Spleen (tissue), 11 donors: Measurements from ENCODE around the gene ALCAM. TPM values are rescaled to one million over a fixed set of nuclear protein-coding genes. Genes with fewer than 3 reads are reported as not detected.

ENCODE experiments used
- DNase-seq: peaks from one replicate; pipeline ENCODE4 v3.0.0-alpha.2; 2020
- H3K27ac ChIP-seq, 8 donors: fragments of 200-600 bp; sonication (generic) in 7 of 8; 1 replicate in 4 of 8; 2 replicates in 4 of 8; pipeline versions ENCODE4 v1.5.0 to v1.8.0; 2016 to 2021; ENCODE audit warnings: inconsistent platforms in 4 of 8, mild to moderate bottlenecking in 4 of 8, moderate library complexity in 1 of 8
- H3K27me3 ChIP-seq, 7 donors: fragments of 200-600 bp; sonication (generic) in 6 of 7; replicated peaks in 1 of 7; 1 replicate in 4 of 7; 2 replicates in 3 of 7; pipeline versions ENCODE4 v1.5.0 to v1.8.0; 2016 to 2021; ENCODE audit warnings: inconsistent platforms in 3 of 7, mild to moderate bottlenecking in 1 of 7
- H3K36me3 ChIP-seq, 6 donors: fragments of 200-600 bp; sonication (generic) in 5 of 6; 1 replicate in 4 of 6; 2 replicates in 2 of 6; pipeline versions ENCODE4 v1.5.0 to v1.8.0; 2016 to 2021; ENCODE audit warnings: inconsistent platforms in 2 of 6
- H3K4me1 ChIP-seq, 6 donors: fragments of 200-600 bp; sonication (generic) in 5 of 6; 1 replicate in 3 of 6; 2 replicates in 3 of 6; pipeline versions ENCODE4 v1.5.0 to v1.8.0; 2016 to 2021; ENCODE audit warnings: inconsistent platforms in 3 of 6
- H3K4me3 ChIP-seq, 8 donors: fragments of 200-600 bp; sonication (generic) in 7 of 8; 1 replicate in 4 of 8; 2 replicates in 4 of 8; pipeline versions ENCODE4 v1.5.0 to v1.8.0; 2016 to 2021; ENCODE audit warnings: inconsistent platforms in 4 of 8, mild to moderate bottlenecking in 4 of 8, moderate library complexity in 2 of 8
- H3K9me3 ChIP-seq, 8 donors: fragments of 200-600 bp; sonication (generic) in 7 of 8; 1 replicate in 4 of 8; 2 replicates in 4 of 8; pipeline versions ENCODE4 v1.5.0 to v1.8.0; 2016 to 2021; ENCODE audit warnings: inconsistent platforms in 4 of 8
- CTCF ChIP-seq, 11 experiments: fragments of 200-600 bp in 7 of 11; fragments of 450-650 bp in 4 of 11; sonication (generic) in 4 of 11; IDR thresholded peaks in 8 of 11; conservative IDR thresholded peaks in 3 of 11; 1 replicate in 7 of 11; 2 replicates in 4 of 11; pipeline versions ENCODE4 v1.4.0 to v1.8.0; 2016 to 2021; ENCODE audit warnings: antibody characterized with exemption in 11 of 11, inconsistent platforms in 4 of 11, mild to moderate bottlenecking in 1 of 11
- POLR2A ChIP-seq, 3 donors: fragments of 450-650 bp; IDR thresholded peaks; one replicate each; pipeline ENCODE4 v1.5.1; 2017; ENCODE audit warnings: antibody characterized with exemption in 3 of 3, mild to moderate bottlenecking in 1 of 3
- POLR2AphosphoS5 ChIP-seq, 3 donors: sonication (generic); formaldehyde crosslinking; IDR thresholded peaks; one replicate each; pipeline ENCODE4 v1.5.1; 2017; ENCODE audit warnings: antibody characterized with exemption in 3 of 3
- WGBS, 5 donors: extraction: QIAGEN DNeasy Blood & Tissue Kit in 3 of 5; methylation state at CpG; one replicate each; pipeline versions ENCODE4 v1.1.5 to v1.1.7; 2013 to 2018; 5-methylcytosine and 5-hydroxymethylcytosine counted together
- intact Hi-C: fragments of 100-400 bp; cut with DNase I; formaldehyde crosslinking; loops from one replicate; pipeline ENCODE4 v1.15.0; 2023; ENCODE audit warnings: low total_unique reads
- polyA plus RNA-seq, 3 donors: library from polyadenylated mRNA; stranded (reverse); fragments of 200-250 nt; gene quantifications; one replicate each; pipeline ENCODE4 v1.2.1, GENCODE V29; 2013
- total RNA-seq, 7 donors: library from RNA; depleted of rRNA in 3 of 7; stranded (reverse); fragments of >200 nt in 3 of 7; fragmentation: NEBNext Ultra II Directional in 4 of 7; extraction: Animal tissue kit (Norgen Biotek cat#: 25700) in 4 of 7; gene quantifications; one replicate each; pipeline versions ENCODE4 v1.1.0 to v1.2.1, GENCODE V29; 2016 to 2021
- donor health status: healthy with polysubstance abuse.
- donor health status: DM: no; HTN: no; CAD: no; lungs with moderate emphysema.
- donor health status: DM: no; HTN: no; CAD: no.
- donor health status: Bipolar disorder and iron deficiency.
- donor health status: healthy.
- donor health status: DM: no; HTN: no; CAD: no.
- donor health status: DM: yes; HTN: yes; CAD: no.

The ALCAM gene
- total and polyA plus RNA-seq, 10 donors, result 6.3 to 18.5 (median 11.8) TPM

GRCh38 chr3:105377716-105378115 is 11.0 kb downstream of the ALCAM start:
- H3K4me3 ChIP-seq, result no peak overlapping the region
- 88 to 96% (median 91%) methylated on average over 2 of the region's 2 CpGs for WGBS, 5 donors
- no peaks in the 10 kb centered on the region for H3K9me3 ChIP-seq
- H3K4me1 ChIP-seq, result peaks cover 0 to 9% (median 0%) of the 10 kb centered on the region in 6 donors
- TF ChIP-seq POLR2AphosphoS5 (IDR thresholded peaks at IDR 0.05), result no peak
- TF ChIP-seq POLR2A (IDR thresholded peaks at IDR 0.05), result no peak
- TF ChIP-seq CTCF (IDR thresholded peaks at IDR 0.05 in 8 of 11, conservative IDR thresholded peaks at IDR 0.05 in 3 of 11), result no peak
- no peaks in the 10 kb centered on the region for H3K36me3 ChIP-seq
- no peak for DNase-seq
- H3K27ac ChIP-seq, result no peak overlapping the region
- no peaks in the 10 kb centered on the region for H3K27me3 ChIP-seq
- intact Hi-C loops, result no loop called here

- intact Hi-C loops, result no loop called here
- no peaks in the 10 kb centered on the region for H3K27me3 ChIP-seq
- no peak for DNase-seq
- no peak overlapping the region for H3K4me3 ChIP-seq
- H3K27ac ChIP-seq, result peak overlapping the region in 1 of 8 donors; percentile 49
- WGBS, 5 donors, result 87 to 95% (median 90%) methylated on average over 2 of the region's 2 CpGs
- no peak for TF ChIP-seq POLR2AphosphoS5 (IDR thresholded peaks at IDR 0.05)
- TF ChIP-seq POLR2A (IDR thresholded peaks at IDR 0.05), result no peak
- no peak for TF ChIP-seq CTCF (IDR thresholded peaks at IDR 0.05 in 8 of 11, conservative IDR thresholded peaks at IDR 0.05 in 3 of 11)
- no peaks in the 10 kb centered on the region for H3K36me3 ChIP-seq
- peaks cover 0 to 8% (median 7%) of the 10 kb centered on the region in 8 donors for H3K9me3 ChIP-seq
- peaks cover 0 to 35% (median 6%) of the 10 kb centered on the region in 6 donors for H3K4me1 ChIP-seq
These were observed 18.5 kb downstream of the ALCAM start for GRCh38 chr3:105385179-105385578.

DNA sequence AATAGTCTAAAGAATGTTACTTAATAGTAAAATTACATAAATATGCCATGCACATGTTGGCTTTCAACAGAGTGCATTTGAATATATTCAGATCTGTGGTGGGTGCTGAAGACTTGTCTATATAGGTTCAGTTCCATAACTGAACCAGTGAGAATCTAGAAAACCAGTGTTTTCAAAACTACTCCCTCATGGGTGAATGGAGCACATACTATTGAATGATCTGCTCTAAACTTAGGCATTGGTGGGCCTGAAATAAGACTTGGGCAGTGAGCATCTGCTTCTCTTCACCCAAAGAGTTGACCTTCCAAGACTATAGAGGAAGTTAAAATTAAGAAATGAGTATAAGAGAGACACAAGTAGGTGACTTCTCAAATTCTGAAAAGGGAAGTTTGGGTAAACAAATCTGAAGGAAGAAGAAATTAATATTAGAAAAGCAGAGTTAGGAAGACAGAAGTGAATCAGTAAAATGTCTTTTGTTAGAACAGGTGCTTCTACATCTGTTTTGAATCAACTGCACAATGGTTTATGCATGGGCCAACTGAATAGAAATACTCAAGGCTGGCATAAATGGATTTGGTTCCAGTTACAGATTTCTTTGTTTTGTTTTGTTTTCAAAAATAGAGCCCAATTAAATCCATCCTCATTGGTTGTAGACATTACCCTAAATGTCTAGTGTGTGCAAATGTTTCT is 19.3 kb downstream of the ALCAM start:
- Histone ChIP-seq H3K4me1 (peaks cover 0 to 35% (median 6%) of the 10 kb centered on the region in 6 donors), H3K27ac (peak overlapping the region in 4 of 8 donors; percentile 33 to 53 (median 46)), H3K36me3 (no peaks in the 10 kb centered on the region), H3K9me3 (peaks cover 0 to 16% (median 14%) of the 10 kb centered on the region in 8 donors), H3K27me3 (no peaks in the 10 kb centered on the region), H3K4me3 (no peak overlapping the region)
- DNase-seq, result no peak
- TF ChIP-seq POLR2AphosphoS5 (IDR thresholded peaks at IDR 0.05), result no peak
- no peak for TF ChIP-seq POLR2A (IDR thresholded peaks at IDR 0.05)
- no peak for TF ChIP-seq CTCF (IDR thresholded peaks at IDR 0.05 in 8 of 11, conservative IDR thresholded peaks at IDR 0.05 in 3 of 11)
- intact Hi-C loops, result no loop called here

- no peaks in the 10 kb centered on the region for H3K27me3 ChIP-seq
- no peak for DNase-seq
- WGBS, 5 donors, result 86 to 88% (median 86%) methylated on average over 5 of the region's 5 CpGs
- H3K9me3 ChIP-seq, result peaks cover 0 to 28% (median 22%) of the 10 kb centered on the region in 8 donors
- intact Hi-C loops, result no loop called here
- H3K36me3 ChIP-seq, result no peaks in the 10 kb centered on the region
- peaks cover 0 to 35% (median 6%) of the 10 kb centered on the region in 6 donors for H3K4me1 ChIP-seq
- no peak overlapping the region for H3K4me3 ChIP-seq
- no peak overlapping the region for H3K27ac ChIP-seq
- TF ChIP-seq POLR2AphosphoS5 (IDR thresholded peaks at IDR 0.05) (no peak), POLR2A (IDR thresholded peaks at IDR 0.05) (no peak), CTCF (IDR thresholded peaks at IDR 0.05 in 8 of 11, conservative IDR thresholded peaks at IDR 0.05 in 3 of 11) (no peak)
These were observed 20.5 kb downstream of the ALCAM start for GRCh38 chr3:105387122-105387751.
